Mammary epithelial cell (primary cell): ENCODE results near the gene GRID2IP.

Source experiments
- CTCF ChIP-seq, 2 donors: IDR thresholded peaks in 1 of 2; conservative IDR thresholded peaks in 1 of 2; 2 replicates each; pipeline ENCODE4 v1.5.1; 2011 to 2012; ENCODE audit warnings: inconsistent platforms in 2 of 2, low read length in 2 of 2, mild to moderate bottlenecking in 2 of 2, control low read depth in 1 of 2, low read depth in 1 of 2; ENCODE audit not compliant: insufficient read depth in 1 of 2; ENCODE audit errors: extremely low read depth in 1 of 2
- EZH2 ChIP-seq: IDR thresholded peaks from 2 replicates; pipeline ENCODE4 v1.6.1; 2012; ENCODE audit warnings: low read length, inconsistent platforms, borderline replicate concordance

GRCh38 chr7:6504996-6505395 is 46.3 kb downstream of the GRID2IP start:
- TF ChIP-seq CTCF (conservative IDR thresholded peaks at IDR 0.05 in 1 of 2, IDR thresholded peaks at IDR 0.05 in 1 of 2; ENCODE audit: extremely low read depth in 1 of 2, insufficient read depth in 1 of 2, low read depth in 1 of 2, low read length in 2 of 2) = no peak
- TF ChIP-seq EZH2 = no peak
